Heart left ventricle (tissue), 13 donors: ENCODE measurements around the gene NPHP1.
"Not testable (repeated sequence)": the region's sequence is repeated elsewhere in the genome, so short reads cannot be mapped to it uniquely, and the experiment has no call there.

Source experiments
- POLR2A ChIP-seq, 2 donors: fragments of 450-650 bp; IDR thresholded peaks; one replicate each; pipeline ENCODE4 v1.6.1; 2017; ENCODE audit warnings: antibody characterized with exemption in 2 of 2, mild to moderate bottlenecking in 2 of 2, moderate library complexity in 2 of 2
- TF ChIP-seq, protein P1 (sequence below), 12 donors: fragments of 200-600 bp; sonication (generic) in 4 of 12; IDR thresholded peaks; one replicate each; pipeline versions ENCODE4 v1.5.0 to v1.8.0; 2018 to 2022; ENCODE audit warnings: antibody characterized with exemption in 12 of 12, mild to moderate bottlenecking in 5 of 12
- donor health status: ischemic (EF 13 %, LVEDD 7.1; RV severe dilation, severe dysfunction).
- donor health status: DM: no; HTN: yes; CAD: no.
- donor health status: DM: no; HTN: no; CAD: no.
- donor health status: ischemic (EF 25% LVEDD 6.9; RV normal size, moderate dysfunction).
- donor health status: ischemic (EF 25% LVEDD 5.7; RV mildly dilated, moderate dysfunction).
- donor health status: ischemic (EF 35%, LVEDD 5.7; RV mildly dilated, moderate dysfunction).
- donor health status: nonischemic (EF 11% LVEDD 7.7; RV severe dilation, severe dysfunction).
- donor health status: DM: yes; HTN: yes; CAD: no.
- donor health status: PGD.
- donor health status: ischemic (EF 29% LVEDD 5.4; RV normal size, mild dysfunction).
- donor health status: nonischemic (EF 23%, LVEDD 6.1; RV moderate dilation, normal function).

DNA sequence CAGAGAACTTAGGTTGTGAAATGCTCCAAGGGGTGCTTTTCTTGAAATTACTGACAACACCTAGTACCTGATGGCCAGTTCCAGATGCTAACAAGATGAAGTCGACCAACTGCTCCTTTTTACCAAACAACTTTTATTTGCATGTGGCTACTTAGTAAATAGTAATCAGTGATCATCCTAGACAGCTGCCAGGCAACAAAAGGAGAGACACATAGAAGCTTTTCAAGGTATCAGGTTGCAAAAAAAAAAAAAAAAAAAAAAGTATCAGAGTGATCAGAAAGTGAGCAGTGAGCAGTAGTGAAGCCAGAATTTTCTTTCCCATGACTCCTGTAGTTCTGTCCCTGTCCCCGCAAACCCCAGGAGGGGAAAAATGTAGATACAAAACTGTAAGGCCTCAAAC lies 121.1 kb downstream of the NPHP1 start:
- TF ChIP-seq, protein P1, sequence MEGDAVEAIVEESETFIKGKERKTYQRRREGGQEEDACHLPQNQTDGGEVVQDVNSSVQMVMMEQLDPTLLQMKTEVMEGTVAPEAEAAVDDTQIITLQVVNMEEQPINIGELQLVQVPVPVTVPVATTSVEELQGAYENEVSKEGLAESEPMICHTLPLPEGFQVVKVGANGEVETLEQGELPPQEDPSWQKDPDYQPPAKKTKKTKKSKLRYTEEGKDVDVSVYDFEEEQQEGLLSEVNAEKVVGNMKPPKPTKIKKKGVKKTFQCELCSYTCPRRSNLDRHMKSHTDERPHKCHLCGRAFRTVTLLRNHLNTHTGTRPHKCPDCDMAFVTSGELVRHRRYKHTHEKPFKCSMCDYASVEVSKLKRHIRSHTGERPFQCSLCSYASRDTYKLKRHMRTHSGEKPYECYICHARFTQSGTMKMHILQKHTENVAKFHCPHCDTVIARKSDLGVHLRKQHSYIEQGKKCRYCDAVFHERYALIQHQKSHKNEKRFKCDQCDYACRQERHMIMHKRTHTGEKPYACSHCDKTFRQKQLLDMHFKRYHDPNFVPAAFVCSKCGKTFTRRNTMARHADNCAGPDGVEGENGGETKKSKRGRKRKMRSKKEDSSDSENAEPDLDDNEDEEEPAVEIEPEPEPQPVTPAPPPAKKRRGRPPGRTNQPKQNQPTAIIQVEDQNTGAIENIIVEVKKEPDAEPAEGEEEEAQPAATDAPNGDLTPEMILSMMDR (IDR thresholded peaks at IDR 0.05) = not testable (repeated sequence)
- not testable (repeated sequence) for TF ChIP-seq POLR2A (IDR thresholded peaks at IDR 0.05)
